NCI-H2227 (cell line): ENCODE results near the gene SORCS1.

Experiments
- DNase-seq: peaks from one replicate; lab custom pipeline; 2025; ENCODE audit not compliant: unreplicated experiment; lab: John Stamatoyannopoulos, UW

SORCS1 gene

GRCh38 chr10:106557053-106557452 is 607.5 kb downstream of the SORCS1 start:
- no peak for DNase-seq

GRCh38 chr10:106555599-106555998 is 608.9 kb downstream of the SORCS1 start:
- no peak for DNase-seq

GRCh38 chr10:106551501-106552062 is 612.9 kb downstream of the SORCS1 start:
- DNase-seq: no peak

GRCh38 chr10:106548832-106549231 is 615.7 kb downstream of the SORCS1 start:
- DNase-seq: no peak

GRCh38 chr10:106547047-106547635 is 617.4 kb downstream of the SORCS1 start:
- DNase-seq: no peak

- DNase-seq: no peak
These were observed 622.0 kb downstream of the SORCS1 start for GRCh38 chr10:106542461-106542860.

- DNase-seq: no peak
These were observed 623.9 kb downstream of the SORCS1 start for GRCh38 chr10:106540645-106541044.

- no peak for DNase-seq
These were observed 626.6 kb downstream of the SORCS1 start for GRCh38 chr10:106537866-106538265.

GRCh38 chr10:106535304-106535953 is 629.1 kb downstream of the SORCS1 start:
- DNase-seq: no peak

GRCh38 chr10:106534441-106534840 is 630.1 kb downstream of the SORCS1 start:
- DNase-seq: no peak

GRCh38 chr10:106528702-106529101 is 635.8 kb downstream of the SORCS1 start:
- DNase-seq: no peak

- DNase-seq: no peak
These were observed 638.7 kb downstream of the SORCS1 start for GRCh38 chr10:106525835-106526234.
